ENCODE measurements around the gene FYCO1. TPM values are rescaled to one million over a fixed set of nuclear protein-coding genes. Genes with fewer than 3 reads are reported as not detected.

The FYCO1 gene
- total and polyA plus RNA-seq, 9 of the 15 experiments (the other 6 are each of a cell fraction or from before 2014, with no cell fraction given), result 2.1 to 13.8 (median 7.4) TPM

DNA sequence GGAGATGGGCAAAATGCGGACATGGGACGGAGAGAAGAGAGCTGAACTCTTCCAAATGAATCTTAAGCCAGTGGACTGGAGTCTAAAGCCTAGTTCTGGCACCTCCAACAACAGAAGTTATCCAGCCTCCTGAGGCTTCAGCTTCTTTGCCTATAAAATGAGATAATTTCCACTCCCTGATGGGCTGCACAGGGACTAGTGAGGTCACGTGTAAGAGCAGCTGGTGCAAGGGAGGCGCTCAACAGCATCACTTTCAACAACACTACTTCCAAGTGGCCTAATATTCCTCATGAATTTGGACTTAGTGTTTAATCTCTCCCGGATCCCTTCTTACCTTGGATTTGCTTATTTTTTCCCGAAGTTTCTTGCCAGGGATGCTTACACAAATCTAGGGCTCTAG is 43.7 kb downstream of the FYCO1 start:
- no peaks in the 10 kb centered on the region for H3K9me3 ChIP-seq (replicated peaks; ENCODE audit: control insufficient read depth, insufficient read depth, low read depth, low read length)
- CTCF ChIA-PET (ENCODE audit: low intra/inter-chr PET ratio), result no interaction called here
- no peak overlapping the region for H3K9ac ChIP-seq (ENCODE audit: insufficient read depth in 1 of 2, low read depth in 2 of 2, low read length in 2 of 2)
- ATAC-seq (no peak), DNase-seq (ENCODE audit: extremely low read depth in 1 of 4, low spot score in 3 of 4) (no peak), FAIRE-seq (no peak)
- H3K79me2 ChIP-seq (ENCODE audit: control insufficient read depth, insufficient read depth, low read length), result no peaks in the 10 kb centered on the region
- no peak overlapping the region for H3K4me2 ChIP-seq (ENCODE audit: insufficient read depth, low read length)
- H2AFZ ChIP-seq (ENCODE audit: low read depth, low read length), result no peak overlapping the region
- peaks cover 96% of the 10 kb centered on the region for H3K36me3 ChIP-seq (ENCODE audit: control insufficient read depth, insufficient read depth, low read length)
- WGBS (ENCODE audit: insufficient coverage, low coverage, missing lambda C conversion rate), result 93% methylated on average over 6 of the region's 6 CpGs
- BruUV-seq (replicated peaks), result no TSS peak
- POLR2A ChIA-PET, result interaction anchor here (1.4 kb wide), 1 partner anchor 12 kb away, joined by 3 read pairs; no protein-coding TSS in a partner anchor
- no peaks in the 10 kb centered on the region for H3K4me1 ChIP-seq (replicated peaks in 1 of 2; ENCODE audit: control insufficient read depth in 2 of 2, insufficient read depth in 2 of 2, low read length in 2 of 2)
- TF ChIP-seq POU5F1 (IDR thresholded peaks at IDR 0.05; ENCODE audit: borderline replicate concordance, low read depth, low read length, partially characterized antibody) (no peak), TAL1 (IDR thresholded peaks at IDR 0.05) (no peak), ZC3H11A (IDR thresholded peaks at IDR 0.05; ENCODE audit: low read depth, low read length) (no peak), RFX7 (CRISPR knock-in tag; IDR thresholded peaks at IDR 0.05) (no peak), MXD1 (CRISPR knock-in tag; IDR thresholded peaks at IDR 0.05; ENCODE audit: borderline replicate concordance, poor library complexity, severe bottlenecking) (no peak), ZKSCAN1 (IDR thresholded peaks at IDR 0.05; ENCODE audit: low read depth, low read length) (no peak), POLR2A (conservative IDR thresholded peaks at IDR 0.05) (no peak), ELK3 (CRISPR knock-in tag; IDR thresholded peaks at IDR 0.05) (no peak), DEAF1 (CRISPR knock-in tag; IDR thresholded peaks at IDR 0.05) (no peak), CBFA2T3 (IDR thresholded peaks at IDR 0.05) (no peak), ZNF707 (CRISPR knock-in tag; conservative IDR thresholded peaks at IDR 0.05) (no peak), ETV1 (tag; conservative IDR thresholded peaks at IDR 0.05; ENCODE audit: low read depth) (no peak), RBFOX2 (IDR thresholded peaks at IDR 0.05; ENCODE audit: low read depth, low read length) (no peak)
- TF ChIP-seq, protein P1, sequence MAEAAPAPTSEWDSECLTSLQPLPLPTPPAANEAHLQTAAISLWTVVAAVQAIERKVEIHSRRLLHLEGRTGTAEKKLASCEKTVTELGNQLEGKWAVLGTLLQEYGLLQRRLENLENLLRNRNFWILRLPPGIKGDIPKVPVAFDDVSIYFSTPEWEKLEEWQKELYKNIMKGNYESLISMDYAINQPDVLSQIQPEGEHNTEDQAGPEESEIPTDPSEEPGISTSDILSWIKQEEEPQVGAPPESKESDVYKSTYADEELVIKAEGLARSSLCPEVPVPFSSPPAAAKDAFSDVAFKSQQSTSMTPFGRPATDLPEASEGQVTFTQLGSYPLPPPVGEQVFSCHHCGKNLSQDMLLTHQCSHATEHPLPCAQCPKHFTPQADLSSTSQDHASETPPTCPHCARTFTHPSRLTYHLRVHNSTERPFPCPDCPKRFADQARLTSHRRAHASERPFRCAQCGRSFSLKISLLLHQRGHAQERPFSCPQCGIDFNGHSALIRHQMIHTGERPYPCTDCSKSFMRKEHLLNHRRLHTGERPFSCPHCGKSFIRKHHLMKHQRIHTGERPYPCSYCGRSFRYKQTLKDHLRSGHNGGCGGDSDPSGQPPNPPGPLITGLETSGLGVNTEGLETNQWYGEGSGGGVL (CRISPR knock-in tag; IDR thresholded peaks at IDR 0.05), result no peak
- no peak overlapping the region for H3K4me3 ChIP-seq
- intact Hi-C loops (cut with micrococcal nuclease), result no loop called here
- peaks cover 9% of the 10 kb centered on the region for H3K9me1 ChIP-seq (ENCODE audit: control insufficient read depth, insufficient read depth, low read length)
- in situ Hi-C loops (cut with MboI), result no loop called here
- H3K27me3 ChIP-seq (ENCODE audit: control insufficient read depth in 2 of 2, insufficient read depth in 2 of 2, low read length in 2 of 2), result no peaks in the 10 kb centered on the region
- H4K20me1 ChIP-seq (replicated peaks; ENCODE audit: control insufficient read depth, insufficient read depth, low read length), result no peaks in the 10 kb centered on the region
- H3K27ac ChIP-seq (ENCODE audit: extremely low read depth, low read depth, low read length), result no peak overlapping the region

Measured in K562 (cell line).